NCI-H2171 (cell line): ENCODE data around the gene PRRX1.

ENCODE experiments used
- DNase-seq: peaks from one replicate; lab custom pipeline; 2025; lab: John Stamatoyannopoulos, UW

PRRX1 gene

GRCh38 chr1:170769691-170770090 lies 105.8 kb downstream of the PRRX1 start:
- no peak for DNase-seq

DNA sequence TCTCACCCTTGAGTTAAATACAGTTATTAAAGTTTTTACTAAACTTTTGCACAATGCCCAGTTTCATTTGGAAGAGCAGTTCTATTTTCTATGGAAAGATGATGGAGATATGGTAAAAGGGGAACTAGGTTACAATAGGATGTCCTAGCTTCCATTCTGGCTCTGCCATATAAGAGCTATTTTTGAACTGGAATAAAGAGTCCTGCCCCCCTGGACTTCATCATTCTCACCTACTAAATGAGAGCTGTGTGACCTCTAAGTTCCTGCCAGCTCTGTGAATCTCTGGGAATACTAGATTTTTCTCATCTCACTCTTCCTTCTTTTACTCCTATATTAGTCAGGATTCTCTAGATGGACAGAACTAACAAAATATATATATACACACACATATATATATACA lies 106.3 kb downstream of the PRRX1 start:
- DNase-seq = no peak

DNA sequence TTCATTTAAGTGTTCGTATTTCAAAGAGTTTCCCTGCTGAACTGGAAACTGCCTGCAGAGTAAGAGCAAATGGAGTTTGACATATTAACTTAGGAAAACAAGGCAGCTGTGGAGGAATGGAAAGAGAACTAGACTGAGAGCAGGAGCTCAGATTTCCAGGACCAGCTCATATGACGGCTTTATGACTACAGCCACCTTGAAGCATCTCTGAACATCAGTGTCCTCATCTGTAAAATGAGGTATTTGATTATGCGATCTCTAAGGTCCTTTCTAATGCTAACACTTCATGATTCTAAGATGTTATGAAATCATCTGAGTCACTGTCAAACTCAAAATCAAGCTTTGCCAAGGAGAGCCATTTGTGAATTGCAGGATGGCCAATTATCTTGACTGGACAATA lies 112.3 kb downstream of the PRRX1 start:
- no peak for DNase-seq

- DNase-seq = no peak
These were observed 112.8 kb downstream of the PRRX1 start for GRCh38 chr1:170776777-170777176.
